ENCODE data around the gene DVL1. TPM values are rescaled to one million over a fixed set of nuclear protein-coding genes. Genes with fewer than 3 reads are reported as not detected.

Gene DVL1
- total and polyA plus RNA-seq, 2 of the 13 experiments (the other 11 are each of a cell fraction or from before 2014, with no cell fraction given), result 30.8 to 60.4 TPM

DNA sequence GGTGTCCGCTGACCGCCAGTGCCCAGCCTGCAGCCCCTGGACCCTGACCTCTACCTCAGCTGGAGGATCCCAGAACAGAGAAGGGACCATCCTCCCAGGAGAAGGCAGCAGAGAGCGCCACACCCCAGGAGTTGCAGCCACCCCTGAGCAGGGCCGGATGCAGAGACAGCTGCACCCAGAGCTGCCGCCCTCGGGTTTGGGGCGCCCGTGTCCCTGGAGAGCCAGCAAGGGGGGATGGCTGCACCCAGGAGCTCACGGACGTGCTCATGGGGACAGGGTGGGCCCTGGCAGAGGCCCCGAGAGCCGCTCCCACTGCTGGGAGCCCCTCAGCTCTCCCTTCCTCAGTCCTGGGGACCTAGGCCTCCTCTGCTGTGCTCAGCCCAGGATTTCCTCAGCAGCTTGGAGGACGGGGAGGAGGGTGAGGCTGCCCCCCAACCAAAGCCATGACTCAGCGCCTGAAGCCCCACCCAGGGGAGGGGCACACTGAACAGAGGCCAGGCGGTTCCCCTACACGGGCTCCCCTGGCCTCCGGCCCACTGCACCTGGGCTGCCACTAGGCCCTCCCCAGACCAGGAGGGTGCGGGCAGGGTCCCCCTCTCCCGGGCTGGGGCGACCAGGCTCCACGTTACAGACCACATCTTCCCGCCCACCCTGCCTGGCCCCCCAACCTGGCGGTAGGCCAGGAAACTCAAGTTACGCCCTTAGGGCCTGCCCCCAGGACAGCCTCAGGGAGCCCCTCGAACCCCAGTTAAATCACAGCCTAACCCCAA, 43.7 kb downstream of the DVL1 start (continued):
- no peak for TF ChIP-seq PCBP1 (IDR thresholded peaks at IDR 0.05; ENCODE audit: borderline replicate concordance, low read depth, low read length)
- TF ChIP-seq FOXK2 (IDR thresholded peaks at IDR 0.05), result no peak
- TF ChIP-seq, protein P1, sequence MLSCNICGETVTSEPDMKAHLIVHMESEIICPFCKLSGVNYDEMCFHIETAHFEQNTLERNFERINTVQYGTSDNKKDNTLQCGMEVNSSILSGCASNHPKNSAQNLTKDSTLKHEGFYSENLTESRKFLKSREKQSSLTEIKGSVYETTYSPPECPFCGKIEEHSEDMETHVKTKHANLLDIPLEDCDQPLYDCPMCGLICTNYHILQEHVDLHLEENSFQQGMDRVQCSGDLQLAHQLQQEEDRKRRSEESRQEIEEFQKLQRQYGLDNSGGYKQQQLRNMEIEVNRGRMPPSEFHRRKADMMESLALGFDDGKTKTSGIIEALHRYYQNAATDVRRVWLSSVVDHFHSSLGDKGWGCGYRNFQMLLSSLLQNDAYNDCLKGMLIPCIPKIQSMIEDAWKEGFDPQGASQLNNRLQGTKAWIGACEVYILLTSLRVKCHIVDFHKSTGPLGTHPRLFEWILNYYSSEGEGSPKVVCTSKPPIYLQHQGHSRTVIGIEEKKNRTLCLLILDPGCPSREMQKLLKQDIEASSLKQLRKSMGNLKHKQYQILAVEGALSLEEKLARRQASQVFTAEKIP (CRISPR knock-in tag; IDR thresholded peaks at IDR 0.05; ENCODE audit: borderline replicate concordance), result no peak

DNA sequence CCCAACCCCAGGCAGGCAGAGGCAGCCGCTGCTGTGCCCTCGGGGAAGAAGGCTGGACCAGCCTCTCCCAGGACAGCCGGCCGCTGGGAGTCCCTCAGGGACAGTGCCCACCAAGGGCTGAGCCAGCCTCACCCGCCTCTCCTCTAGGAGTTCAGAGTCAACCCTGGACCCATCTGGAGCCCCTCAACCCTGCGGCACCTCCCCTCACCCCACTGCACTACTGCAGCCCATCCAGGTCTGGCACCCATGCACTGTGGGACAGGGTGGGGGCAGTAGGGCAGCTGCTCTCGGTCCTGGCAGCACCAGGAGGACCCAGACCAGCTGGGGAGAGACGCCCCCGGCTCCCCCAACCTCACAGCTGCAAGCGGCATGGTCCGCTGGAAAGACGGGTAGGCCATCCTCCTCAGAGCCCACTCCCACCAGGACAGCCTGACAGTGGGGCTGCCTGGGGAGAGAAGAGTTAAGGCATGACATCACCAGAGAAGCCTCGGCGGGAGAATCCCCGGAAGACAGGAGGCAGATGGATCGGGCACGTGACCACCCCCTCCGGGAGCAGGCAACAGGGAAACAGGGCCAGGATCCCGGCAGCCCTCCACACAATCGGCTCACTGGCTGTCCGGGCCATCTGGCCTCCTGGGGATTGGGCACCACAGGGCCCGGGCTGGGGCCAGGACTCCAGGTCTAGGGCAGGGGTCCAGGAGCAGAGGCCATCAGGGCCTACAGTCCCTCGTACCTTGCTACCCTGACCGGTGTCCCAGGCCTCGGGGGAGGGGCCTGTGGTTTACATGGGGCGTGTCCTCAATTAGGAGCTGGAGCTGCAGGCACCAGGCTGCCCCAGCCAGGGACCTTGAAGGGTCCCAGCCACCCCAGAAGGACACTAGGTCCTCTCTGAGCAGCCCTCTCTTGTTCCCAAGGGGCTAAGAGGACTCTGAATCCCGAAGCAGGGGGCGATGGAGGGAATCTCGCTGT, 44.6 kb downstream of the DVL1 start:
- Histone ChIP-seq H3K9me3 (ENCODE audit: low read length) (no peaks in the 10 kb centered on the region), H3K9ac (ENCODE audit: insufficient read depth, low read depth, low read length) (peak overlapping the region; percentile 88), H3K4me1 (ENCODE audit: insufficient read depth, low read length) (peaks cover 38% of the 10 kb centered on the region), H2AFZ (ENCODE audit: low read length) (no peak overlapping the region), H3K36me3 (replicated peaks in 1 of 2; ENCODE audit: control insufficient read depth in 1 of 2, insufficient read depth in 2 of 2, low read length in 2 of 2) (no peaks in the 10 kb centered on the region), H3K27me3 (ENCODE audit: control insufficient read depth in 1 of 2, insufficient read depth in 2 of 2, low read length in 2 of 2) (no peaks in the 10 kb centered on the region), H3K79me2 (ENCODE audit: insufficient read depth, low read length) (peaks cover 15% of the 10 kb centered on the region), H3K4me2 (ENCODE audit: low read depth, low read length) (peak overlapping the region; percentile 98), H3K4me3 (replicated peaks in 1 of 3; ENCODE audit: insufficient read depth in 1 of 3, low read depth in 2 of 3, low read length in 3 of 3) (peak overlapping the region; percentile 77 to 93 (median 91)), H4K20me1 (ENCODE audit: insufficient read depth, low read length) (no peaks in the 10 kb centered on the region; the same call in 1 of the 2 replicates), H3K27ac (ENCODE audit: extremely low read length, insufficient read depth, low read length) (peak overlapping the region; percentile 79)
- intact Hi-C loops (cut with micrococcal nuclease; ENCODE audit: unreplicated experiment) (no loop called here), in situ Hi-C loops (cut with HindIII; ENCODE audit: extremely low pct_ligation_motif_present, low pct_unique_long_range_greater_than_20kb) (no loop called here)
- peak; percentile 3 for ATAC-seq
- WGBS (ENCODE audit: low lambda C conversion rate), result 80% methylated on average over 1 of the region's 29 CpGs
- no TSS peak for BruUV-seq (replicated peaks)
- POLR2A ChIA-PET, result interaction anchor here (0.5 to 2.0 kb wide), 10 partner anchors 10 to 180 kb away, joined by 3 to 11 read pairs (median 4); partner anchors contain the start of genes AURKAIP1, TAS1R3 and UBE2J2
- peak; percentile 62 for DNase-seq (ENCODE audit: low spot score)
- CTCF ChIA-PET (ENCODE audit: low intra/inter-chr PET ratio, low total read pairs), result no interaction called here
- FAIRE-seq, result no peak
- peak; percentile 89 for TF ChIP-seq BHLHE40 (IDR thresholded peaks at IDR 0.05; ENCODE audit: low read length)
- TF ChIP-seq ZNF569 (CRISPR knock-in tag; IDR thresholded peaks at IDR 0.05; ENCODE audit: borderline replicate concordance), result no peak
- no peak for TF ChIP-seq ZNF720 (CRISPR knock-in tag; IDR thresholded peaks at IDR 0.05)
- no peak for TF ChIP-seq SMYD3 (CRISPR knock-in tag; IDR thresholded peaks at IDR 0.05)
- peak; percentile 84 for TF ChIP-seq ATF7 (IDR thresholded peaks at IDR 0.05)
- peak; percentile 96 for TF ChIP-seq ATF7 (CRISPR knock-in tag; IDR thresholded peaks at IDR 0.05)
- TF ChIP-seq, protein P2, sequence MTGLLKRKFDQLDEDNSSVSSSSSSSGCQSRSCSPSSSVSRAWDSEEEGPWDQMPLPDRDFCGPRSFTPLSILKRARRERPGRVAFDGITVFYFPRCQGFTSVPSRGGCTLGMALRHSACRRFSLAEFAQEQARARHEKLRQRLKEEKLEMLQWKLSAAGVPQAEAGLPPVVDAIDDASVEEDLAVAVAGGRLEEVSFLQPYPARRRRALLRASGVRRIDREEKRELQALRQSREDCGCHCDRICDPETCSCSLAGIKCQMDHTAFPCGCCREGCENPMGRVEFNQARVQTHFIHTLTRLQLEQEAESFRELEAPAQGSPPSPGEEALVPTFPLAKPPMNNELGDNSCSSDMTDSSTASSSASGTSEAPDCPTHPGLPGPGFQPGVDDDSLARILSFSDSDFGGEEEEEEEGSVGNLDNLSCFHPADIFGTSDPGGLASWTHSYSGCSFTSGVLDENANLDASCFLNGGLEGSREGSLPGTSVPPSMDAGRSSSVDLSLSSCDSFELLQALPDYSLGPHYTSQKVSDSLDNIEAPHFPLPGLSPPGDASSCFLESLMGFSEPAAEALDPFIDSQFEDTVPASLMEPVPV (CRISPR knock-in tag; IDR thresholded peaks at IDR 0.05), result 0 out of 2 replicates have a peak, but pooled peaks have one; percentile 49
- TF ChIP-seq FOXA3 (CRISPR knock-in tag; IDR thresholded peaks at IDR 0.05), result 0 out of 2 replicates have a peak, but pooled peaks have one; percentile 5
- TF ChIP-seq, protein P3, sequence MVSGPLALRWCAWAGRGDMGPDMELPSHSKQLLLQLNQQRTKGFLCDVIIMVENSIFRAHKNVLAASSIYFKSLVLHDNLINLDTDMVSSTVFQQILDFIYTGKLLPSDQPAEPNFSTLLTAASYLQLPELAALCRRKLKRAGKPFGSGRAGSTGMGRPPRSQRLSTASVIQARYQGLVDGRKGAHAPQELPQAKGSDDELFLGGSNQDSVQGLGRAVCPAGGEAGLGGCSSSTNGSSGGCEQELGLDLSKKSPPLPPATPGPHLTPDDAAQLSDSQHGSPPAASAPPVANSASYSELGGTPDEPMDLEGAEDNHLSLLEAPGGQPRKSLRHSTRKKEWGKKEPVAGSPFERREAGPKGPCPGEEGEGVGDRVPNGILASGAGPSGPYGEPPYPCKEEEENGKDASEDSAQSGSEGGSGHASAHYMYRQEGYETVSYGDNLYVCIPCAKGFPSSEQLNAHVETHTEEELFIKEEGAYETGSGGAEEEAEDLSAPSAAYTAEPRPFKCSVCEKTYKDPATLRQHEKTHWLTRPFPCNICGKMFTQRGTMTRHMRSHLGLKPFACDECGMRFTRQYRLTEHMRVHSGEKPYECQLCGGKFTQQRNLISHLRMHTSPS (CRISPR knock-in tag; IDR thresholded peaks at IDR 0.05; ENCODE audit: low read depth), result no peak
- TF ChIP-seq, protein P4, sequence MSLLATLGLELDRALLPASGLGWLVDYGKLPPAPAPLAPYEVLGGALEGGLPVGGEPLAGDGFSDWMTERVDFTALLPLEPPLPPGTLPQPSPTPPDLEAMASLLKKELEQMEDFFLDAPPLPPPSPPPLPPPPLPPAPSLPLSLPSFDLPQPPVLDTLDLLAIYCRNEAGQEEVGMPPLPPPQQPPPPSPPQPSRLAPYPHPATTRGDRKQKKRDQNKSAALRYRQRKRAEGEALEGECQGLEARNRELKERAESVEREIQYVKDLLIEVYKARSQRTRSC (CRISPR knock-in tag; IDR thresholded peaks at IDR 0.05; ENCODE audit: low read depth), result no peak
- TF ChIP-seq PHF5A (CRISPR knock-in tag; IDR thresholded peaks at IDR 0.05; ENCODE audit: low read depth, unreplicated experiment), result no peak

Data from HepG2 (cell line).